Duodenal mucosa (tissue), 2 donors: Measurements from ENCODE around the gene IFI6.

ENCODE experiments used
- H3K27ac ChIP-seq: one replicate; pipeline ENCODE4 v1.7.0; 2013; ENCODE audit warnings: low read depth, low read length
- H3K27me3 ChIP-seq, 2 donors: one replicate each; pipeline ENCODE4 v1.7.0; 2013; ENCODE audit warnings: low read length in 2 of 2, control low read depth in 1 of 2; ENCODE audit not compliant: insufficient read depth in 2 of 2, control insufficient read depth in 1 of 2
- H3K36me3 ChIP-seq, 2 donors: one replicate each; pipeline ENCODE4 v1.7.0; 2013; ENCODE audit warnings: low read length in 2 of 2, control low read depth in 1 of 2; ENCODE audit not compliant: insufficient read depth in 2 of 2, control insufficient read depth in 1 of 2
- H3K4me1 ChIP-seq, 2 donors: one replicate each; pipeline ENCODE4 v1.7.0; 2013; ENCODE audit warnings: low read length in 2 of 2, control low read depth in 1 of 2; ENCODE audit not compliant: insufficient read depth in 2 of 2, control insufficient read depth in 1 of 2
- H3K4me3 ChIP-seq, 2 donors: one replicate each; pipeline ENCODE4 v1.7.0; 2013; ENCODE audit warnings: low read length in 2 of 2, low read depth in 1 of 2
- H3K9ac ChIP-seq, 2 donors: one replicate each; pipeline ENCODE4 v1.7.0; 2013; ENCODE audit warnings: low read length in 2 of 2, low read depth in 1 of 2
- H3K9me3 ChIP-seq, 2 donors: one replicate each; pipeline ENCODE4 v1.7.0; 2013; ENCODE audit warnings: low read length in 2 of 2, control low read depth in 1 of 2; ENCODE audit not compliant: control insufficient read depth in 1 of 2

The IFI6 gene

DNA sequence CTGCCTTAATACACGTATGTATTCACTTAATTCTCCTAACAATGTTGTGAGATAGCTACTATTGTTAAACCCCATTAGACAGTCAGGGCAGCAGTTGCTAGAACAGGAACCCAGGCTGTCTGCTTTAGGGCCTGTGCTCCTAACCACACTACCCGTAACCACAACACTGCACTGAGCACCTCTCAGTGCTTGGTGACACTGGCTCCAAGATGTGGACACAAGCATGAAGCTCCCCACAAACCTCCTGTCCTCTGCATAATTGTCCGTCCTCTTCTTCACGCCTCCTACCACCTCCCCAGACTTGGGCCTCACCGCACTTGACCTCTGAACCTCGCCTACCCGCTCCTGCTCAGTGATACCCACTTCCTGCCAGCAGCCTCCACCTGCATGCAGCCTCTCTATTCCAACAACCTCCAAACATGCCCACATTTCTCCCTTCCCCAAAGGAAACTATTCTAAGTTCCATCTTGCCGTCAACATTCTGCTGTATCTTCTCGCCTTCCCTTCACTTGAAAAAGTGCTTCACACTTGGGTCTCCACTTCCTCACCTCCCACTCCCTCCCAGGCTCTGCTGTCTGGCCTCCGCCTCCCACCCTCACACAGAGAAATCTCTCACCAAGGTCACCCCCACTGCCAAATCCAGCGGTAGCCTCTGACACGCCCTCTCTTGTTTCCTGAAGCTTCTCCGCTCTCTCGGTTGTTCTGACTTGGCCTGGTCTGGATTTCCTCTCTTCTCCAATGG, 53.5 kb downstream of the IFI6 start:
- Histone ChIP-seq H3K4me3 (no peak overlapping the region), H3K9me3 (no peaks in the 10 kb centered on the region), H3K27me3 (no peaks in the 10 kb centered on the region), H3K36me3 (no peaks in the 10 kb centered on the region), H3K27ac (no peak overlapping the region), H3K9ac (no peak overlapping the region), H3K4me1 (peaks cover 13 to 29% of the 10 kb centered on the region in 2 donors)

- Histone ChIP-seq H3K27ac (no peak overlapping the region), H3K4me3 (no peak overlapping the region), H3K36me3 (no peaks in the 10 kb centered on the region), H3K9me3 (no peaks in the 10 kb centered on the region), H3K27me3 (no peaks in the 10 kb centered on the region), H3K9ac (no peak overlapping the region), H3K4me1 (peaks cover 13 to 23% of the 10 kb centered on the region in 2 donors)
Observed at GRCh38 chr1:27617420-27617819, 54.6 kb downstream of the IFI6 start.

GRCh38 chr1:27616441-27616840, 55.6 kb downstream of the IFI6 start:
- peaks cover 13 to 23% of the 10 kb centered on the region in 2 donors for H3K4me1 ChIP-seq
- no peaks in the 10 kb centered on the region for H3K27me3 ChIP-seq
- no peak overlapping the region for H3K4me3 ChIP-seq
- no peak overlapping the region for H3K27ac ChIP-seq
- no peak overlapping the region for H3K9ac ChIP-seq
- H3K36me3 ChIP-seq = no peaks in the 10 kb centered on the region
- no peaks in the 10 kb centered on the region for H3K9me3 ChIP-seq
